ENCODE data around the gene HIBADH.

HIBADH gene

DNA sequence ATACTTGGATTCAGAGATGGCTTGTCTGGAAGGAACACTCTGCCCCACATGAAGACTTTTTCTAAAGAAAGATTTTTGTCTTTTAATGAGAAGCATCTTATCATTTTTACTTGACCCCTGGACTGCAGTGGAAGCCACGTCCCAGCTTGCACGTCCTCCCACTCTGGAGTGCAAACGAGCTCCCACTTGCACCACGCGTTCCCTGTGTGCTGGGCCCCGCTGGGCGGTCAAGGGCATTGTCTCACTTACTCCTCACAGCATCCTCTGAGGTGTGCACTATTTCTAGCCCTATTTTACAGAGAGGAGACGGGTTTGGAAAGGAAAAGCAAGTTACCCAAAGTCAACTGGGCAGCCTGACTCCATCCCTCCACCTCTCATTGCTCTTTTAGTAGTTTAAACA, 175.2 kb downstream of the HIBADH start:
- Mint-ChIP-seq H3K9me3 (peaks cover 11% of the 10 kb centered on the region), H3K36me3 (ENCODE audit: low read depth) (peaks cover under 1% of the 10 kb centered on the region), H3K4me1 (no peaks in the 10 kb centered on the region), H3K27ac (no peak overlapping the region), H3K27me3 (ENCODE audit: low read depth) (no peaks in the 10 kb centered on the region), H3K4me3 (no peak overlapping the region)
- TF ChIP-seq, protein P1, sequence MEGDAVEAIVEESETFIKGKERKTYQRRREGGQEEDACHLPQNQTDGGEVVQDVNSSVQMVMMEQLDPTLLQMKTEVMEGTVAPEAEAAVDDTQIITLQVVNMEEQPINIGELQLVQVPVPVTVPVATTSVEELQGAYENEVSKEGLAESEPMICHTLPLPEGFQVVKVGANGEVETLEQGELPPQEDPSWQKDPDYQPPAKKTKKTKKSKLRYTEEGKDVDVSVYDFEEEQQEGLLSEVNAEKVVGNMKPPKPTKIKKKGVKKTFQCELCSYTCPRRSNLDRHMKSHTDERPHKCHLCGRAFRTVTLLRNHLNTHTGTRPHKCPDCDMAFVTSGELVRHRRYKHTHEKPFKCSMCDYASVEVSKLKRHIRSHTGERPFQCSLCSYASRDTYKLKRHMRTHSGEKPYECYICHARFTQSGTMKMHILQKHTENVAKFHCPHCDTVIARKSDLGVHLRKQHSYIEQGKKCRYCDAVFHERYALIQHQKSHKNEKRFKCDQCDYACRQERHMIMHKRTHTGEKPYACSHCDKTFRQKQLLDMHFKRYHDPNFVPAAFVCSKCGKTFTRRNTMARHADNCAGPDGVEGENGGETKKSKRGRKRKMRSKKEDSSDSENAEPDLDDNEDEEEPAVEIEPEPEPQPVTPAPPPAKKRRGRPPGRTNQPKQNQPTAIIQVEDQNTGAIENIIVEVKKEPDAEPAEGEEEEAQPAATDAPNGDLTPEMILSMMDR (IDR thresholded peaks at IDR 0.05; ENCODE audit: unreplicated experiment in 3 of 3) = no peak

DNA sequence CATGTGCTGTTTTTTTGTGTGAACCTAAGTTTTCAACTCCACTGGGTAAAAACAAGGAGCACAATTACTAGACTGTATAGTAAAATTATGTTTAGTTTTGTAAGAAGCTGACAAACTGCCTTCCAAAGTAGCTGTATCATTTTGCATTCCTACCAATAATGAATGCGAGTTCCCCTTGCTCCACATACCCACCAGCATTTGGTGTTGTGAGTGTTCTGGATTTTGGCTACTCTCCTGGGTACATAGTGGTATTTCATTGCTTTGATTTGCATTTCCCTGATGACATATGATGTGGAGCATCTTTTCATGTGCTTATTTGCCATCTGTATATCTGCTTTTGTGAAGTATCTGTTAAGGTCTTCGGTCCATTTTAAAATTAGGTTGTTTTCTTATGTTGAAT, 178.2 kb downstream of the HIBADH start:
- no peaks in the 10 kb centered on the region for H3K36me3 Mint-ChIP-seq (ENCODE audit: low read depth)
- H3K27ac Mint-ChIP-seq = no peak overlapping the region
- H3K4me3 Mint-ChIP-seq = no peak overlapping the region
- H3K9me3 Mint-ChIP-seq = no peaks in the 10 kb centered on the region
- TF ChIP-seq, protein P1 (IDR thresholded peaks at IDR 0.05; ENCODE audit: unreplicated experiment in 3 of 3) = no peak
- H3K4me1 Mint-ChIP-seq = no peaks in the 10 kb centered on the region
- H3K27me3 Mint-ChIP-seq (ENCODE audit: low read depth) = no peaks in the 10 kb centered on the region

DNA sequence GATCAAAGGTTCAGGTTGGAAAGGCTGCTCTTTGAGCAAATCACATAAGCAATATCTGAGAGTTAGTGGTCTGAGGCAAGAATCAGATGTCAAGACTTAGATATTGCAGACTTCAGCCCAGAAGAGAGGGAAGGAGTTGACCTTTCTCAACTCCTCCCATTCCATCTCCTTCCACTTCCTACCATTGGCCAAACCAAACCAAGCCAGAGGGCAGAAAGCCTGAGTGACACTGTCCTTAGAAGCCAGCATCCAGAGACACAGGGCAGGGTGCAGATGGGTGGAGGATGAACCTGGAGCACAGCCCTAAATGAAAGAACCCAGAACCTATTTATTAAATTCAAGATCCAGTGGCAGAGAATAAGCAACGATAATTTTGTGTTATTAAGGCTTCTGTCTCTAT, 180.5 kb downstream of the HIBADH start:
- H3K4me1 Mint-ChIP-seq = no peaks in the 10 kb centered on the region
- TF ChIP-seq, protein P1 (IDR thresholded peaks at IDR 0.05; ENCODE audit: unreplicated experiment in 3 of 3) = no peak
- no peaks in the 10 kb centered on the region for H3K27me3 Mint-ChIP-seq (ENCODE audit: low read depth)
- H3K4me3 Mint-ChIP-seq = no peak overlapping the region
- no peaks in the 10 kb centered on the region for H3K36me3 Mint-ChIP-seq (ENCODE audit: low read depth)
- H3K9me3 Mint-ChIP-seq = no peaks in the 10 kb centered on the region
- no peak overlapping the region for H3K27ac Mint-ChIP-seq

DNA sequence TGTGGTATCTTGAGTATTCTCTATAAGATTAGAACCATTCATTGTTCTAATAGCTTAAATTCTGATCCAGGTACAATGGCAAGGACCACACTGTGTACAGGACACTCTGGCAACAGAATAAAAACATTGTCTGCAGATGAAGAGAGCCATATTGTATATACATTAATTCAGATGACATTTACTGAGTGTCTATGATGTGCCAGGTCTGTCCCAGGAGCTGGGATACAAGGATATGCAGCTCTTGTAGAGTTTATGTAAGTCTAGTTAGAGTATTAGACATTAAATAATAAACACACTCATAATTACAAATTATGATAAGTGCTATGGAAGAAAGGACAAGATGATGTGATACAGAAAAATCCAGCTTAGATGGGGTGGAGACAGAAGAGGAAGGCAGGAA, 184.1 kb downstream of the HIBADH start:
- TF ChIP-seq, protein P1 (IDR thresholded peaks at IDR 0.05; ENCODE audit: unreplicated experiment in 3 of 3) = no peak
- H3K27ac Mint-ChIP-seq = no peak overlapping the region
- no peaks in the 10 kb centered on the region for H3K4me1 Mint-ChIP-seq
- no peaks in the 10 kb centered on the region for H3K36me3 Mint-ChIP-seq (ENCODE audit: low read depth)
- H3K9me3 Mint-ChIP-seq = no peaks in the 10 kb centered on the region
- H3K27me3 Mint-ChIP-seq (ENCODE audit: low read depth) = no peaks in the 10 kb centered on the region
- H3K4me3 Mint-ChIP-seq = no peak overlapping the region

DNA sequence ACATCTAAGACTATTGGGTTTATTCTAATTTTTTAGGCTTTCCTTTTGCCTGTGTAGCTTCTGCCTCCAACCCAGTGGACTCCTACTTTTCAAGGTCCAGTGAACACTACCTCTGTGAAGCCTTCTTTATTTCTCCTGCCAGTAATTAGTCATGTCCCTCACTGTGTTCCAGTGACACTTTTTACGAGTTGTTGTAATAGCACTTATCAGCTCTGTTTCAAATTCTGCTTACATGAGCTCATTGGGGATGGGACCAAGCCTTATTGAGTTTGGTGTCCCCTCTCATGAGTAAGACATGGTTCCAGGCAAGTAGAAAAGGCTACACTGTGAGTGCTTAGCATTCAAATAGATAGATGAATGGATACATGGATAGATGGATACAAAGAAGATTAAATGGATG, 184.6 kb downstream of the HIBADH start:
- TF ChIP-seq, protein P1 (IDR thresholded peaks at IDR 0.05; ENCODE audit: unreplicated experiment in 3 of 3) = no peak
- H3K4me3 Mint-ChIP-seq = no peak overlapping the region
- no peak overlapping the region for H3K27ac Mint-ChIP-seq
- no peaks in the 10 kb centered on the region for H3K4me1 Mint-ChIP-seq
- no peaks in the 10 kb centered on the region for H3K36me3 Mint-ChIP-seq (ENCODE audit: low read depth)
- H3K27me3 Mint-ChIP-seq (ENCODE audit: low read depth) = no peaks in the 10 kb centered on the region
- no peaks in the 10 kb centered on the region for H3K9me3 Mint-ChIP-seq

DNA sequence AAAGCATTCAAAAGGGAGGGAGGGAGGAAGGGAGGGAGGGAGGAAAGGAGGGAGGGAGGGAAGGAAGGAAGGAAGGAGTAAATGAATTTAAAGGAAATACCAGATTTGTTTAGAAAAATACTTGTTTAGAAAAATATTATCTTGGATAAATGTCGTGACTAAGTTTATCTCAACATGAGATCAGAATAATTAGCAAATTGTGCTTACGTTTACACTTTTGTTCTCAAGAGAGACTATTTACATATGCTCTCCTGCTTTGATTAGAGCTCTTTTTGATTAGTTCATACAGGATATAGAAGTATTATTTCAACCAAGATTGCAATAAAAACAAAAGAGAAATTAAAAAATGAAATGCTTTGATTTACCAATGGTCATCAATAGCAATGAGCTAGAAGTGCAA, 186.2 kb downstream of the HIBADH start:
- Mint-ChIP-seq H3K9me3 (no peaks in the 10 kb centered on the region), H3K4me3 (no peak overlapping the region), H3K27ac (no peak overlapping the region), H3K4me1 (peaks cover 7% of the 10 kb centered on the region), H3K27me3 (ENCODE audit: low read depth) (no peaks in the 10 kb centered on the region), H3K36me3 (ENCODE audit: low read depth) (no peaks in the 10 kb centered on the region)
- TF ChIP-seq, protein P1 (IDR thresholded peaks at IDR 0.05; ENCODE audit: unreplicated experiment in 3 of 3) = no peak
